ENCODE measurements around the gene CALHM1.

CALHM1 gene

GRCh38 chr10:103459615-103460014 lies 915 bp upstream of the CALHM1 start:
- no peak for DNase-seq (ENCODE audit: low spot score)
- TF ChIP-seq CTCF (IDR thresholded peaks at IDR 0.05; ENCODE audit: extremely low read depth, missing control alignments) = no peak

GRCh38 chr10:103457896-103458583 lies 660 bp downstream of the CALHM1 start:
- DNase-seq (ENCODE audit: low spot score) = no peak
- no peak for TF ChIP-seq CTCF (IDR thresholded peaks at IDR 0.05; ENCODE audit: extremely low read depth, missing control alignments)

- DNase-seq (ENCODE audit: low spot score) = no peak
- TF ChIP-seq CTCF (IDR thresholded peaks at IDR 0.05; ENCODE audit: extremely low read depth, missing control alignments) = no peak
These were observed 1.5 kb downstream of the CALHM1 start for GRCh38 chr10:103457176-103457712.

GRCh38 chr10:103456074-103456660 lies 2.5 kb downstream of the CALHM1 start:
- TF ChIP-seq CTCF (IDR thresholded peaks at IDR 0.05; ENCODE audit: extremely low read depth, missing control alignments) = no peak
- no peak for DNase-seq (ENCODE audit: low spot score)

- DNase-seq (ENCODE audit: low spot score) = no peak
- TF ChIP-seq CTCF (IDR thresholded peaks at IDR 0.05; ENCODE audit: extremely low read depth, missing control alignments) = no peak
These were observed 3.5 kb downstream of the CALHM1 start for GRCh38 chr10:103455235-103455634.

GRCh38 chr10:103454026-103454425 lies 4.7 kb downstream of the CALHM1 start:
- no peak for TF ChIP-seq CTCF (IDR thresholded peaks at IDR 0.05; ENCODE audit: extremely low read depth, missing control alignments)
- no peak for DNase-seq (ENCODE audit: low spot score)

GRCh38 chr10:103452506-103453230 lies 6.0 kb downstream of the CALHM1 start:
- no peak for TF ChIP-seq CTCF (IDR thresholded peaks at IDR 0.05; ENCODE audit: extremely low read depth, missing control alignments)
- no peak for DNase-seq (ENCODE audit: low spot score)

All from GM20000 (cell line).